Hematopoietic multipotent progenitor cell treated with erythropoietin and hydrocortisone succinate and interleukin-3 and kit ligand, for 6 days (in vitro differentiated cells): ENCODE results near the gene CAMK2B.
A peak's percentile ranks its signal among the peaks of the same experiment; 100 is the strongest.

Experiments used
- DNase-seq: peaks from one replicate; pipeline ENCODE4 v3.0.0-alpha.2; 2015

Gene CAMK2B

GRCh38 chr7:44329081-44329480, 3.7 kb upstream of the CAMK2B start:
- DNase-seq, result no peak

DNA sequence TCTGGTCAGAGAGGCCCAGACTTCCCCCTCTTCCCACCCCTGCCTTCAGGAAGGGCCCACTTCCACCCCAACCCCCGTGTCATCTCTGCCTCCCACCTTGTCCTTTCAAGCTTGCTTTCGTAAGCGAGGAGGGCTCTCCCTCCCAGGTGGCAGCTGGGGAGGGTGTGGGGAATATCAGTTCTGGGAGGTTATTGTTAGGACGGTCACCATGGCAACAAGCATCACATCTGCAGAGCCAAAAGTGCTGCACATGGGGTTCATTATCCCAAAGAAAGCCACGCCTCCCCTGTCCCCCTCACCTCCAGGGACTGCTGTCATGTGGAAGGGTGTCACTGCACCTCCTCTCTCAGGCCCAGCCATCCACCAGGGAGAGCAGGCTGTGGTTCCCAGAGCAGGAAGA, 2.6 kb upstream of the CAMK2B start:
- no peak for DNase-seq

DNA sequence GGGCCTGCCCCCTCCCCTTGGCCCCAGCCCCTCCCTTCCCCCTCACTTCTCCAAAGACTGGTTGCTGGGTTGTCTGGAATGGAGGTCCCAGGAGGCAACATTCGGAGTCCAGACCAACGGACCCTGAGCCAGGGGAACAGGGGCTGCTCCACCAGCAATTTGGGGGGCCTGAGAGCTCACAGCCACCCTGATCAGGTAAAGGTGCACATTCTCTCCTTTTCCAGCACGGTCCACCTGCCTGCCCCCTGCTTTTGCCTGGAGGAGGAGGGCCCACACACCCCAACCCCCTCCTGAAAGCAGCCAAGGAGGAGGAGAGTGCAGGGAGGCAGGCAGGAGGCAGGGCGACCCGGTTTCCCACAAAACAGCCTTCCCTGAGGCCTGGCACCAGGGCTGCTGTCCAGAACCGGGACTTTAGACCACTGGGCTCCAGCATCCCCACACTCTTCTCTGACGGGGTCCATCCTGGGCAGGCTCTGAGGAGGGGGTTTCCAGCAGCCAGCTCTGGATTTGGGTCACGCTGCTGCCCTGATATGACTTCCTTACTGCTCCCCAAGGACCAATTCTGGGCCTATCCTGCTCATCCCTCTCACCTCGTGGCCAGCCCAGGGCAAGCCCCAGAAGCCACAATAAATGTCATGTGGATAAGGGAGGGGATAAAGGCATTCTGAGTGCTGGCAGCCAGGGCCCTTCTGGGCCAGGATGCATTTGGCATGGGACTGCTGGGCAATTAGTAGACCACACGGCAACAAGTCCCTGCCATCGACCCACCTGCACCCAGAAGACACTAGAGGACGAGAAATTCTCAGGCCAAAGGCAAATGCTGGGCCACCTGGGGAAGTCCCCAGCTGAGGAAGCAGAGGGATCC, 1.1 kb upstream of the CAMK2B start:
- no peak for DNase-seq

DNA sequence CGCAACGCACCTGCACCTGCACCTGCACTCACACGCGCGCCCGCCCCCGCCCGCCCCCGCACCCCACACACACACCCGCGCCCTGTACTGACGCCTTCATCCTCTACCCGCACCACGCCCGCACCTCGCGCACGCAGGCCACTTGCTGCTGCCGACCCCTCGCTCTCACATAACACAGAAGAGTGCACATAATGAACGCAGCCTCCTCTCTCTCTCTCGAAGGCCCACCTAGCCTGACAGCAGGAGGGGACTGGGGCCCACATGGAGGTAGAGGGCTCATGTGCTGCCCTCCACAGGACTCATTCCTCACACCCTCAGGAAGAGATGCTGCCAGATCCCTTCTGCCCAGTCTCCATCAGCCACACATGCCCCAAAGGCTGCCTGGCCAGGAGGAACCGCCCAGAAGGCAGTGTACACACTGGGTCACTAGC, 432 bp upstream of the CAMK2B start:
- peak; percentile 44 for DNase-seq

- no peak for DNase-seq
These were observed 753 bp downstream of the CAMK2B start for GRCh38 chr7:44324481-44325200.

DNA sequence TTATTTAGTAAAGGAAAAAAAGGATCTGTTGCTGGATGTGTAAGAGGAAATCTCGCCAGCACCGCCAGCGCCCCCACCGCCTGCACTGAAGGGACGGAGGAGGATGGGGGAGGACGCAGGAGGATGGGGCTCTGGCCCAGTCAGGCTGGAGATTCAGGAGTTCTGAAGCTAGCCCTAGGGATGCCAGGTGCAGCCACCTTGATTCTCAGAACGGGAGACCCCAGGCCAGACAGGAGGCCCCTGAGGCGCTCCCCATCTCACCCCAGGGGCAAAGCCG, 1.3 kb downstream of the CAMK2B start:
- no peak for DNase-seq

DNA sequence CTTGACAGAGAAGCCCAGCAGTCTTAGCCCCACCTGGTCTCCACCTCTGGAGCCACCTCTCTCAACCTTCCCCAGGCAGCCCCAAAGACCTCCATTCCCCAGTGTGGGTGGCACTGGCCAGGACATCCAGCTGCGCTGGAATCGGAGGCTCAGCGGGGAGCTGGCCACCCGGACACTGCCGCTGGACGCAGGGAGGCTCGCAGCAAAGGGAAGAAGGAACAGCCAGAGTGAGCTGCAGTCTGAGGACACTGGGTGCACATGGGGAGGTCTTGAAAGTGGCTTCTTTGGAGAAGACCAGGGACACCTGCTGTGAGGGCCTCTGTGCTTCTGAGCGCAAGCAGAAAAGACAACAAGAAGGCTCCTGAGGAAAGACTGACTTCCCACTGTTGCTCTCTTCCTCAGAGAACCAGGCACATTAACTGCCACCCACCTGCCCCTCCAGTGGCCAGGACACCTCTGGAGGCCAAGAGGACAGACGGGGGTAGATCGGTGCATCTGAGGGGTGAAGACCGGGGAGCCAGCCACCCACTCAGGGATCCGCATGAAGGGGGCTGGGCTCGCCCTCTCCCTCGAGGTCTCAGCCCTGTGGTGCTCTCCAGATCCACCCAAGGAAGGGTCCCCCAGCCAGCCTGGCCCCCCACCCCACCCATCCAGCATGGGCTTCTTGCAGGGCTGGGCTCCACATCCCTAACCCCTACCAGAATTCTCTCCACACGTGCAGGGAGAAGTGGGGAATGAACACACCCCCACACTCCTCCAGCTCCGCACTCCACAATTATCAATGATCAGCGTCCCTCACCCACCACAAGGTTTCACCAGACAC, 1.8 kb downstream of the CAMK2B start:
- no peak for DNase-seq

GRCh38 chr7:44322631-44323363, 2.6 kb downstream of the CAMK2B start:
- DNase-seq, result no peak

- no peak for DNase-seq
These were observed 3.6 kb downstream of the CAMK2B start for GRCh38 chr7:44321796-44322195.

DNA sequence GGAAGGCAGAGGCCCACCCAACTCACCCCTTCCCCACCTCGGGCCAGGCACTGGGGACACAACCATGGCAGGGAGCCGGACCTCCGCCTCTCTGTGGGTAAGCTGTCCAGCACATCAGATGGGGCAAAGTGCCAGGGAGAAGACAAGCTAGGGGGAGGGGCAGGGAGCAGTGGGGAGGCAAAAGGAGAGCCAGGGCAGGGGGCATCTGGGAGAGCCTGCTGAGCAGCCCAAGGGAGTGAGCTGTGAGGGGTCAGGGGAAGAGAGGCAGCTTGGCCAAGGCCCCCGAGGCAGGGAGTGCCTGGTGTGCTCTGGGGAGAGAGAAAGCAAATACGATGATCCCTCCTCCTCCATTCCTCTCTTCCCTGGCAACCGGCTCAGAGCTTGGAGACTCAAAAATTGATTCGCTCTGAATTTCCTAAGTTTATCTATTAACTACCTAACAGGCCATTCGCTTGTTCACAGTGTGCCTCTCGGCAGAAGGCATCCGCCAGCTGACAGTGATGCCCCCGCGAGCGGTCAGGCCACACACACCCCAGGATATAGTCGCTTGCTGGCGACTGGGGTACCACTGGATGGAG, 4.5 kb downstream of the CAMK2B start:
- no peak for DNase-seq

GRCh38 chr7:44320141-44320540, 5.3 kb downstream of the CAMK2B start:
- no peak for DNase-seq

GRCh38 chr7:44318332-44318731, 7.1 kb downstream of the CAMK2B start:
- DNase-seq, result no peak

GRCh38 chr7:44315301-44315903, 10.0 kb downstream of the CAMK2B start:
- DNase-seq, result no peak

- DNase-seq, result no peak
These were observed 11.8 kb downstream of the CAMK2B start for GRCh38 chr7:44313621-44314031.

DNA sequence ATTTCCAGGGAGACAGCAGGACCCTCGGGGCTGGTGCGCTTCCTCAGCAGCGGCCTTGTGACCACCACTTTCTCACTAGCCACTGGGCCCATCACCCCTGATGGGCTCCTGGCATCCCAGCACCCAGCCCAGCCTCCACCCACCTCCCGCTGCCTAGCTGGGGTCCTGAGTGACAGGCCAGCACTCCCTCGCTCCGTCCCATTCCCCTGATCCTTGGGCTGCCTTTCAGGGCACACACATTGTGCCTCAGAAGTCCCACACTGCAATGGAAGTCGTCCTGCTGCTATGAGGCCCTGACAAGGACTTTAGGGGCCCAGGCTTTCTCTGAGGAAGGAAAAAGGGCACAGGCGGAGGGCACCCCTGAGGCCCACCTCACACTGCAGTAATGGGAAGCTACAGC, 12.4 kb downstream of the CAMK2B start:
- DNase-seq, result no peak

- DNase-seq, result no peak
These were observed 13.6 kb downstream of the CAMK2B start for GRCh38 chr7:44311561-44312495.

GRCh38 chr7:44310221-44310848, 15.1 kb downstream of the CAMK2B start:
- DNase-seq, result no peak

DNA sequence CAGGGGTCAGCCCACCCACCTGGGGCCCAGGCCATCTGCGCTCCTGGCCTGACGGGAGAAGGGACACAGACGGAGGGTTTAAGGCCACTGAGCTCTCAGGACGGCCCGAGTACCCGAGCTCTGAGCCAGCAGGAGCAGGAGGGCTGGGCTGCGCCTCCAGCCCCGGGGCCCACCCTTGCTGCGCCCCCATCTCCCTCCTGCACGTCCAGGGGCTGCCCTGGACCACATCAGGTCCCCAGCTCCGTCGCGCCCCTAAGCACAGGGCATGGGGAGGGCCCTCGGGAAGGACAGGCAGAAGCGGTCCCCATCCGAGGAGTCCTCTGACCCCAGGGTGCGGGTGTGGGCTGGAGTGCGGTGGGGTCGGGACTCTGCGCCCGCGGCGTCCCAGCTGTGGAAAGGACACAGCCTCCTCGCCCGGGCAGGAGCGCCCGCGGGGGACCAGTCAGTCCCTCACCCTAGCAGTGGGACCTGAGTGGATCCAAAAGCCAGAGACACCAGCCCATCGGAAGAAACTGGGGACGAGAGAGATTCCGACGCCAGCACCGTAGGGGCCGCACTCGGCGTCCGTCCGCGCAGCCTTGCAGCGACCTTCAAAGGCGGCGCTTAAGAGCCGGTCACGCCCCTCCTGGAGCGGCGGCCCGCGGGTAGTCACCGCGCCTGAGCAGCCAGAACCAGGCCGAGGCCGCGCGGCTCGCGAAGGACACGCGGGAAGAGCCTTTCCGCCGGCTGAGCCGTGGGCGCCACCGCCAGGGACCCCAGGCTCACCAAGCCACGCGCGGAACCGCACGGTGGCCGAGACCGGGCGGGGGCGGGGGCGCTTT, 15.9 kb downstream of the CAMK2B start:
- peak; percentile 67 for DNase-seq

GRCh38 chr7:44308596-44309270, 16.7 kb downstream of the CAMK2B start:
- no peak for DNase-seq
